ENCODE measurements around the gene SELENOP. TPM values are rescaled to one million over a fixed set of nuclear protein-coding genes. Genes with fewer than 3 reads are reported as not detected.

SELENOP gene
- total and polyA plus RNA-seq, 2 of the 13 experiments (the other 11 are each of a cell fraction or from before 2014, with no cell fraction given), result 1,895 to 2,083 TPM

GRCh38 chr5:42824347-42824976 is 12.8 kb upstream of the SELENOP start (continued):
- TF ChIP-seq PHB2 (IDR thresholded peaks at IDR 0.05; ENCODE audit: partially characterized antibody), result no peak
- TF ChIP-seq TOE1 (CRISPR knock-in tag; IDR thresholded peaks at IDR 0.05), result no peak
- no peak for TF ChIP-seq ZNF563 (CRISPR knock-in tag; IDR thresholded peaks at IDR 0.05)
- no peak for TF ChIP-seq HNRNPUL1 (IDR thresholded peaks at IDR 0.05; ENCODE audit: low read depth, low read length)
- 0 out of 2 replicates have a peak, but pooled peaks have one; percentile 16 for TF ChIP-seq HMGXB3 (CRISPR knock-in tag; IDR thresholded peaks at IDR 0.05; ENCODE audit: borderline replicate concordance)
- no peak for TF ChIP-seq RFX5 (IDR thresholded peaks at IDR 0.05; ENCODE audit: low read depth, low read length)
- TF ChIP-seq ZNF576 (CRISPR knock-in tag; IDR thresholded peaks at IDR 0.05), result no peak
- peak; percentile 22 to 75; a peak in 2 of 4 replicates for TF ChIP-seq POLR2A (IDR thresholded peaks at IDR 0.05; ENCODE audit: insufficient read depth in 1 of 2, low read depth in 2 of 2, low read length in 2 of 2)
- TF ChIP-seq ZNF34 (CRISPR knock-in tag; IDR thresholded peaks at IDR 0.05; ENCODE audit: borderline replicate concordance), result no peak
- TF ChIP-seq SCMH1 (CRISPR knock-in tag; IDR thresholded peaks at IDR 0.05; ENCODE audit: borderline replicate concordance), result no peak
- no peak for TF ChIP-seq ZNF780A (CRISPR knock-in tag; IDR thresholded peaks at IDR 0.05)
- TF ChIP-seq ZNF784 (CRISPR knock-in tag; IDR thresholded peaks at IDR 0.05; ENCODE audit: borderline replicate concordance), result 0 out of 2 replicates have a peak, but pooled peaks have one; percentile 20
- no peak for TF ChIP-seq DNMT1 (CRISPR knock-in tag; IDR thresholded peaks at IDR 0.05)
- no peak for TF ChIP-seq ZNF75D (CRISPR knock-in tag; IDR thresholded peaks at IDR 0.05; ENCODE audit: borderline replicate concordance)
- peak; percentile 31; the same call in 1 of the 2 replicates for TF ChIP-seq TARDBP (CRISPR knock-in tag; IDR thresholded peaks at IDR 0.05)
- TF ChIP-seq GPN1 (CRISPR knock-in tag; IDR thresholded peaks at IDR 0.05; ENCODE audit: borderline replicate concordance), result no peak
- no peak for TF ChIP-seq ZNF256 (CRISPR knock-in tag; conservative IDR thresholded peaks at IDR 0.05)
- TF ChIP-seq GABPB1 (CRISPR knock-in tag; IDR thresholded peaks at IDR 0.05), result peak; percentile 24; the same call in 1 of the 2 replicates
- TF ChIP-seq FOSL2 (CRISPR knock-in tag; IDR thresholded peaks at IDR 0.05), result 0 out of 2 replicates have a peak, but pooled peaks have one; percentile 22
- TF ChIP-seq HMG20B (CRISPR knock-in tag; conservative IDR thresholded peaks at IDR 0.05), result peak; percentile 77; the same call in 1 of the 2 replicates
- no peak for TF ChIP-seq HOXA7 (CRISPR knock-in tag; IDR thresholded peaks at IDR 0.05)
- no peak for TF ChIP-seq ATF5 (CRISPR knock-in tag; IDR thresholded peaks at IDR 0.05; ENCODE audit: low read depth)
- TF ChIP-seq ZNF749 (CRISPR knock-in tag; IDR thresholded peaks at IDR 0.05; ENCODE audit: borderline replicate concordance), result no peak
- no peak for TF ChIP-seq POLR2AphosphoS2 (IDR thresholded peaks at IDR 0.05; ENCODE audit: low read depth, low read length)
- TF ChIP-seq NAIF1 (CRISPR knock-in tag; IDR thresholded peaks at IDR 0.05; ENCODE audit: borderline replicate concordance), result peak; percentile 55; the same call in 1 of the 2 replicates
